SK-N-SH treated with all-trans-retinoic acid at 6 μM for 48 hours (cell line): ENCODE measurements around the gene HSD17B1.

Experiments
- ATAC-seq: fragments of 200-7000 bp; cut with Tn5 transposase; 3 replicates; pipeline ENCODE4 v1.9.1; 2020; ENCODE audit warnings: mild to moderate bottlenecking, moderate library complexity
- ARNTL ChIP-seq: fragments of 450-650 bp; formaldehyde crosslinking; IDR thresholded peaks from 2 replicates; pipeline ENCODE4 v1.5.0; 2020; ENCODE audit warnings: low read depth, mild to moderate bottlenecking, moderate library complexity, borderline replicate concordance
- BACH2 ChIP-seq: fragments of 250-450 bp; sonication (Bioruptor Pico); IDR thresholded peaks from 2 replicates; pipeline ENCODE4 v1.9.0; 2021; ENCODE audit warnings: mild to moderate bottlenecking, borderline replicate concordance
- CSDC2 ChIP-seq: fragments of 250-450 bp; sonication (Bioruptor Pico); IDR thresholded peaks from 2 replicates; pipeline ENCODE4 v1.5.0; 2020; ENCODE audit warnings: mild to moderate bottlenecking, moderate library complexity
- ESRRG ChIP-seq: fragments of 250-450 bp; sonication (Bioruptor Pico); IDR thresholded peaks from 2 replicates; pipeline ENCODE4 v1.6.1; 2021; ENCODE audit warnings: mild to moderate bottlenecking
- GLIS3 ChIP-seq: fragments of 250-450 bp; sonication (Bioruptor Pico); IDR thresholded peaks from 2 replicates; pipeline ENCODE4 v1.5.0; 2020; ENCODE audit warnings: mild to moderate bottlenecking, moderate library complexity
- ISL1 ChIP-seq: fragments of 250-450 bp; sonication (Bioruptor Pico); IDR thresholded peaks from 2 replicates; pipeline ENCODE4 v2.1.2; 2022; ENCODE audit warnings: mild to moderate bottlenecking, moderate library complexity
- OSR1 ChIP-seq: fragments of 250-450 bp; sonication (Bioruptor Pico); IDR thresholded peaks from 2 replicates; pipeline ENCODE4 v1.8.0; 2022; ENCODE audit warnings: moderate library complexity, mild to moderate bottlenecking, inconsistent platforms
- PPARA ChIP-seq: fragments of 250-450 bp; sonication (Bioruptor Pico); IDR thresholded peaks from 2 replicates; pipeline ENCODE4 v1.5.0; 2020; ENCODE audit warnings: mild to moderate bottlenecking, borderline replicate concordance
- RARB ChIP-seq: fragments of 250-450 bp; sonication (Bioruptor Pico); IDR thresholded peaks from 2 replicates; pipeline ENCODE4 v1.8.0; 2021; ENCODE audit warnings: mild to moderate bottlenecking, moderate library complexity
- SNAI2 ChIP-seq: fragments of 250-450 bp; sonication (Bioruptor Pico); IDR thresholded peaks from 2 replicates; pipeline ENCODE4 v1.5.0; 2020; ENCODE audit warnings: mild to moderate bottlenecking, moderate library complexity
- TOX ChIP-seq: fragments of 250-450 bp; sonication (Bioruptor Pico); IDR thresholded peaks from 2 replicates; pipeline ENCODE4 v1.8.0; 2021; ENCODE audit warnings: mild to moderate bottlenecking, moderate library complexity, borderline replicate concordance
- ZC3H10 ChIP-seq: fragments of 250-450 bp; sonication (Bioruptor Pico); IDR thresholded peaks from 2 replicates; pipeline ENCODE4 v1.5.1; 2021; ENCODE audit warnings: mild to moderate bottlenecking, moderate library complexity
- ZFP3 ChIP-seq: fragments of 250-450 bp; sonication (Bioruptor Pico); IDR thresholded peaks from 2 replicates; pipeline ENCODE4 v1.5.0; 2020; ENCODE audit warnings: mild to moderate bottlenecking, moderate library complexity
- ZFP30 ChIP-seq: fragments of 450-650 bp; formaldehyde crosslinking; IDR thresholded peaks from 2 replicates; pipeline ENCODE4 v1.5.0; 2022; ENCODE audit warnings: mild to moderate bottlenecking, moderate library complexity
- ZNF8 ChIP-seq: fragments of 450-650 bp; formaldehyde crosslinking; IDR thresholded peaks from 2 replicates; pipeline ENCODE4 v1.5.0; 2020; ENCODE audit warnings: mild to moderate bottlenecking, moderate library complexity
- TF ChIP-seq, protein P1 (sequence below): fragments of 250-450 bp; sonication (Bioruptor Pico); IDR thresholded peaks from 2 replicates; pipeline ENCODE4 v1.8.0; 2021; ENCODE audit warnings: low read depth, mild to moderate bottlenecking, moderate library complexity, borderline replicate concordance
- TF ChIP-seq, protein P2 (sequence below): fragments of 250-450 bp; sonication (Bioruptor Pico); IDR thresholded peaks from 2 replicates; pipeline ENCODE4 v1.5.1; 2020; ENCODE audit warnings: low read depth, mild to moderate bottlenecking, moderate library complexity
- TF ChIP-seq, protein P3 (sequence below): fragments of 250-450 bp; sonication (Bioruptor Pico); IDR thresholded peaks from 2 replicates; pipeline ENCODE4 v1.5.0; 2020; ENCODE audit warnings: mild to moderate bottlenecking, moderate library complexity
- TF ChIP-seq, protein P4 (sequence below): fragments of 250-450 bp; sonication (Bioruptor Pico); IDR thresholded peaks from 2 replicates; pipeline ENCODE4 v1.8.0; 2020; ENCODE audit warnings: mild to moderate bottlenecking, moderate library complexity, borderline replicate concordance

HSD17B1 gene

DNA sequence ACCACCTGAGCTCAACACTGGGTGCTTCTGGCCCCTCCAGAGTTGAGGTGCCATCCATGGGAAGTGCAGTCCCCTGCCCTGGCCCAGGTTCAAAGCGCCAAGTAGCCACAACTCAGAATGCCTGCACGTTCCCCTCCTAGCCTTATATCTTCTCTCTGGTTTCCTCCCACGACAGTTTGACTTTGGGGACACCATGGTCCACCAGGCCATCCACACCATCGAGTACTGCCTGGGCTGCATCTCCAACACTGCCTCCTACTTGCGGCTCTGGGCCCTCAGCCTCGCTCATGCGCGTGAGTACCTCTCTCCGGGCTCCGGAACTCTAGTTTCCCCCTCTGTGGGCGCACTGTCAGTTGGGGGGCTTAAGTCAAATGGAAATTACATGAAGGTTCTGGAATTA is 39.0 kb upstream of the HSD17B1 start:
- no peak for TF ChIP-seq PPARA (CRISPR knock-in tag)
- TF ChIP-seq, protein P1, sequence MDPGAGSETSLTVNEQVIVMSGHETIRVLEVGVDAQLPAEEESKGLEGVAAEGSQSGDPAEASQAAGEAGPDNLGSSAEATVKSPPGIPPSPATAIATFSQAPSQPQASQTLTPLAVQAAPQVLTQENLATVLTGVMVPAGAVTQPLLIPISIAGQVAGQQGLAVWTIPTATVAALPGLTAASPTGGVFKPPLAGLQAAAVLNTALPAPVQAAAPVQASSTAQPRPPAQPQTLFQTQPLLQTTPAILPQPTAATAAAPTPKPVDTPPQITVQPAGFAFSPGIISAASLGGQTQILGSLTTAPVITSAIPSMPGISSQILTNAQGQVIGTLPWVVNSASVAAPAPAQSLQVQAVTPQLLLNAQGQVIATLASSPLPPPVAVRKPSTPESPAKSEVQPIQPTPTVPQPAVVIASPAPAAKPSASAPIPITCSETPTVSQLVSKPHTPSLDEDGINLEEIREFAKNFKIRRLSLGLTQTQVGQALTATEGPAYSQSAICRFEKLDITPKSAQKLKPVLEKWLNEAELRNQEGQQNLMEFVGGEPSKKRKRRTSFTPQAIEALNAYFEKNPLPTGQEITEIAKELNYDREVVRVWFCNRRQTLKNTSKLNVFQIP (CRISPR knock-in tag): no peak
- no peak for TF ChIP-seq ESRRG (CRISPR knock-in tag)
- no peak for TF ChIP-seq RARB (CRISPR knock-in tag)
- no peak for TF ChIP-seq ARNTL
- ATAC-seq: no peak

DNA sequence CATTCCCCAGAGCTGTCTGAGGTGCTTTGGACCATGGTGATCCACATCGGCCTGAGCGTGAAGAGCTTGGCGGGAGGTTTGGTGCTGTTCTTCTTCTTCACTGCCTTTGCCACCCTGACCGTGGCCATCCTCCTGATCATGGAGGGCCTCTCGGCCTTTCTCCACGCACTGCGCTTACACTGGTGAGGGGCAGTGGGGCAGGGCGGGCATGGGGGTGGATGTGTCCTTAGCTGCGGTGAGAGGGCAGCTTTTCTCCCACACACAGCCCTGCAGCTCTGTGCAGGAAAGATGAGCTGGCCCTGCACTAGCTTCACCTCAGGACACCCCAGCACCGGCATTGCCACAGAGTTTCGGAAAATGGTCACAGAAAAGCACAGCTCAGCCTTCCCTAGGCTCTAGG is 38.4 kb upstream of the HSD17B1 start:
- no peak for TF ChIP-seq ZFP3
- no peak for TF ChIP-seq ISL1 (CRISPR knock-in tag)
- no peak for TF ChIP-seq BACH2 (CRISPR knock-in tag)
- TF ChIP-seq, protein P2, sequence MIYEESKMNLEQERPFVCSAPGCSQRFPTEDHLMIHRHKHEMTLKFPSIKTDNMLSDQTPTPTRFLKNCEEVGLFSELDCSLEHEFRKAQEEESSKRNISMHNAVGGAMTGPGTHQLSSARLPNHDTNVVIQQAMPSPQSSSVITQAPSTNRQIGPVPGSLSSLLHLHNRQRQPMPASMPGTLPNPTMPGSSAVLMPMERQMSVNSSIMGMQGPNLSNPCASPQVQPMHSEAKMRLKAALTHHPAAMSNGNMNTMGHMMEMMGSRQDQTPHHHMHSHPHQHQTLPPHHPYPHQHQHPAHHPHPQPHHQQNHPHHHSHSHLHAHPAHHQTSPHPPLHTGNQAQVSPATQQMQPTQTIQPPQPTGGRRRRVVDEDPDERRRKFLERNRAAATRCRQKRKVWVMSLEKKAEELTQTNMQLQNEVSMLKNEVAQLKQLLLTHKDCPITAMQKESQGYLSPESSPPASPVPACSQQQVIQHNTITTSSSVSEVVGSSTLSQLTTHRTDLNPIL (CRISPR knock-in tag): no peak
- no peak for TF ChIP-seq ZFP30
- TF ChIP-seq TOX: no peak
- TF ChIP-seq SNAI2 (CRISPR knock-in tag): no peak
- TF ChIP-seq, protein P1 (CRISPR knock-in tag): no peak
- TF ChIP-seq OSR1 (CRISPR knock-in tag): no peak
- TF ChIP-seq ESRRG (CRISPR knock-in tag): no peak
- TF ChIP-seq, protein P3, sequence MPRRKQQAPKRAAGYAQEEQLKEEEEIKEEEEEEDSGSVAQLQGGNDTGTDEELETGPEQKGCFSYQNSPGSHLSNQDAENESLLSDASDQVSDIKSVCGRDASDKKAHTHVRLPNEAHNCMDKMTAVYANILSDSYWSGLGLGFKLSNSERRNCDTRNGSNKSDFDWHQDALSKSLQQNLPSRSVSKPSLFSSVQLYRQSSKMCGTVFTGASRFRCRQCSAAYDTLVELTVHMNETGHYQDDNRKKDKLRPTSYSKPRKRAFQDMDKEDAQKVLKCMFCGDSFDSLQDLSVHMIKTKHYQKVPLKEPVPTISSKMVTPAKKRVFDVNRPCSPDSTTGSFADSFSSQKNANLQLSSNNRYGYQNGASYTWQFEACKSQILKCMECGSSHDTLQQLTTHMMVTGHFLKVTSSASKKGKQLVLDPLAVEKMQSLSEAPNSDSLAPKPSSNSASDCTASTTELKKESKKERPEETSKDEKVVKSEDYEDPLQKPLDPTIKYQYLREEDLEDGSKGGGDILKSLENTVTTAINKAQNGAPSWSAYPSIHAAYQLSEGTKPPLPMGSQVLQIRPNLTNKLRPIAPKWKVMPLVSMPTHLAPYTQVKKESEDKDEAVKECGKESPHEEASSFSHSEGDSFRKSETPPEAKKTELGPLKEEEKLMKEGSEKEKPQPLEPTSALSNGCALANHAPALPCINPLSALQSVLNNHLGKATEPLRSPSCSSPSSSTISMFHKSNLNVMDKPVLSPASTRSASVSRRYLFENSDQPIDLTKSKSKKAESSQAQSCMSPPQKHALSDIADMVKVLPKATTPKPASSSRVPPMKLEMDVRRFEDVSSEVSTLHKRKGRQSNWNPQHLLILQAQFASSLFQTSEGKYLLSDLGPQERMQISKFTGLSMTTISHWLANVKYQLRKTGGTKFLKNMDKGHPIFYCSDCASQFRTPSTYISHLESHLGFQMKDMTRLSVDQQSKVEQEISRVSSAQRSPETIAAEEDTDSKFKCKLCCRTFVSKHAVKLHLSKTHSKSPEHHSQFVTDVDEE (CRISPR knock-in tag): no peak
- no peak for TF ChIP-seq CSDC2 (CRISPR knock-in tag)
- TF ChIP-seq ZC3H10: no peak
- no peak for TF ChIP-seq ZNF8 (CRISPR knock-in tag)
- no peak for TF ChIP-seq GLIS3 (CRISPR knock-in tag)
- TF ChIP-seq RARB (CRISPR knock-in tag): no peak
- no peak for TF ChIP-seq PPARA (CRISPR knock-in tag)
- TF ChIP-seq, all 23 proteins: peak for 0
- no peak for ATAC-seq

DNA sequence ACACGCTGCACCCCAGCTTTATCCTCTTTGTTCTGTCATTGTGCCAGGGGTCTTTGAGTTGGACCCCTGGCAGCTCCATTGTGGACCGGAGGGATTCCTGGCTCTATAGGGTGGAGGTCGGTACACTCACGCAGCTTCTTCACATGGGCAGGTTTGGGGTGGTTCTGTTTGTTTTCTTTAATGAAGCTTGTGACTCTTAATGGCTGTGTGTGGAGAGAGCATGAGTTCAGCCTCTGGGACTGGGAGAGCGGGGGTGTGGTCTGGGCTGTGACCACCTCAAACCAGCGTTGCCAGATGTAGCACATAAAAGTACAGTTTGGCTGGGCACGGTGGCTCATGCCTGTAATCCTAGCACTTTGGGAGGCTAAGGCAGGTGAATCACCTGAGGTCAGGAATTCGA is 37.9 kb upstream of the HSD17B1 start:
- TF ChIP-seq TOX: no peak
- no peak for ATAC-seq

DNA sequence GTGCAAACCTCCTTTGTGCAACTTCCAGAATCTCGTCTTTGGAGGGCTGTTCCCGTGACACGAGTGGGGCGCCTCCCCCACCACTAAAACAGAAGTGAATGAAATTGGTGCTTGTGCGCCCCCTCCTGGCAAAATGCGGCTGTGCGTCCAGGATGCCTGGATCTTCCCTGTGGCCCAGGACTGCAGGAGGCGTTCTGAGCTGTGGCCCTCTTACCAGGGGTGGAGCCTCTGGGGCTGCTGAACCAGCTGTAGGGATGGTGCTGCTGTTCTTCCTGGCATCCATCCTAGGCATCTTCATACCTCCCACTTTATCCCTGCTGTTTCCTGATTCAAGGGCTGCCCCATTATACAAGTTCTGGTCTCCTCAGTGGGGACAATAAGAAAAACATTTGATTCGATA is 35.2 kb upstream of the HSD17B1 start:
- ATAC-seq: peak; percentile 80
- TF ChIP-seq ESRRG (CRISPR knock-in tag): no peak
- TF ChIP-seq, protein P4, sequence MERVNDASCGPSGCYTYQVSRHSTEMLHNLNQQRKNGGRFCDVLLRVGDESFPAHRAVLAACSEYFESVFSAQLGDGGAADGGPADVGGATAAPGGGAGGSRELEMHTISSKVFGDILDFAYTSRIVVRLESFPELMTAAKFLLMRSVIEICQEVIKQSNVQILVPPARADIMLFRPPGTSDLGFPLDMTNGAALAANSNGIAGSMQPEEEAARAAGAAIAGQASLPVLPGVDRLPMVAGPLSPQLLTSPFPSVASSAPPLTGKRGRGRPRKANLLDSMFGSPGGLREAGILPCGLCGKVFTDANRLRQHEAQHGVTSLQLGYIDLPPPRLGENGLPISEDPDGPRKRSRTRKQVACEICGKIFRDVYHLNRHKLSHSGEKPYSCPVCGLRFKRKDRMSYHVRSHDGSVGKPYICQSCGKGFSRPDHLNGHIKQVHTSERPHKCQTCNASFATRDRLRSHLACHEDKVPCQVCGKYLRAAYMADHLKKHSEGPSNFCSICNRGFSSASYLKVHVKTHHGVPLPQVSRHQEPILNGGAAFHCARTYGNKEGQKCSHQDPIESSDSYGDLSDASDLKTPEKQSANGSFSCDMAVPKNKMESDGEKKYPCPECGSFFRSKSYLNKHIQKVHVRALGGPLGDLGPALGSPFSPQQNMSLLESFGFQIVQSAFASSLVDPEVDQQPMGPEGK (CRISPR knock-in tag): peak; percentile 48; the same call in 1 of the 2 replicates
- TF ChIP-seq RARB (CRISPR knock-in tag): no peak
- TF ChIP-seq, all 23 proteins: peak for 1
